GM18499 (cell line): ENCODE measurements around the gene ACER2.

Experiments
- ATAC-seq: cut with Tn5 transposase; IDR thresholded peaks from one replicate; pipeline ENCODE4 v1.9.1; 2021; ENCODE audit warnings: moderate number of reproducible peaks; ENCODE audit not compliant: insufficient read depth, unreplicated experiment

ACER2 gene

GRCh38 chr9:19445452-19445851, 36.6 kb downstream of the ACER2 start:
- ATAC-seq, result no peak

- no peak for ATAC-seq
Observed at GRCh38 chr9:19446361-19446861, 37.6 kb downstream of the ACER2 start.

DNA sequence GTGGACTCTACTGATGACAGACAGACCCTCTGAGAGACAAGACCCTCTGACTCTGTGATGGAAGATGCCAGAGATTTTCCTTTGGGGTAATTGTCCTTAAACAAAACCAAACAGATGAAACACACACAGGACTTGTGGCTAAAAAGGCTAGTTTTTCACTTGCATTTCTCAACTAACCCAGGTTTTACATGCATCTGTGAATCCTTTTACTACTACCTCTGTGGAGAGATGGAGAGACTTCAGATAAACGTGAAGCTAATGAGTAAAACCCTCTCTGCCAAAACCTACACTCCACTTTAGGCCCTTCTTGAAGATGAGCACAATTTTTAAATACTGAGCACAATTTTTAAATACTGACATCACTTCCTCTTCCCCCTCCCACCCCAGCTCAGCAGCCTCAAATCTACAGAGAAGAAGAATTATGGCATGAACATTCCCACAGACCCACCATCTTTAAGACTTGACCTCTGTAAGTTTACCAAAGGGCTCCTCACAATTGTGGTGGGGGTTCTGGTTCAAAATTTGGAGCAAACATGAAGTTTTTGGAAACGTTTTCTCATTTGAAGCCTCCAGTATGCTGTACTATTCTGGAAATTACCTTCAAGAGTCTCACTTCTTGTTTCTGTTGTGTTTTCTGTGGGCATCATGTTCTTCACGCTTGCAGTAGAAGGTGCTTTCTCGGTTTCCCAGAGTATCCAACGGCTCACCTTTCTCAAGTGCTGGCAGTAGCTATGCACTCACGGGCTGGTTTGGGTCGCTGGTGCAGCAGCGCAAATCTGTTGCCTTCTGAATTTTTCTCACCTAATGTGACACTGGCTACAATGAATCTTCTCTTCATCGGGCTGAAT, 42.7 kb downstream of the ACER2 start:
- ATAC-seq, result peak; percentile 90

DNA sequence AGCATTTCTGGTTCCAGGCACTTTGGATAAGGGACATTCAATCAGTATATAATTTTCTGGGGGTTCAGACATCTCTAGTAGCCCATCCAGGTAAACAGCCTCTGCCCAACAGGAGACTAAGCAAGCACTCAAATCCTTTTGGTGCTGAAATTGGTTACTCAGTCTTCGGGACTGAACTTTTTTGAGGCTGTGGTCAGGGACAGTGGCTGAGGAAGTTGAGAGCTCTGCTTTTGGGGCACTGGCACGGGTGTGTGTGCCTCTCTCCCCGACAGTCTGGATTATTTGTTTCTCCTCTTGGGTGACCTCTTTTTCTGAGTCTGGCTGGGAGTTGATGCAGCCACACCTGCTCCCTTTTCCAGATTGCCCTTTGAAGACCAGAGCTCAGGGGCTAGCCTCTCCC, 47.6 kb downstream of the ACER2 start:
- no peak for ATAC-seq

GRCh38 chr9:19456996-19457692, 48.3 kb downstream of the ACER2 start:
- ATAC-seq, result peak; percentile 81

DNA sequence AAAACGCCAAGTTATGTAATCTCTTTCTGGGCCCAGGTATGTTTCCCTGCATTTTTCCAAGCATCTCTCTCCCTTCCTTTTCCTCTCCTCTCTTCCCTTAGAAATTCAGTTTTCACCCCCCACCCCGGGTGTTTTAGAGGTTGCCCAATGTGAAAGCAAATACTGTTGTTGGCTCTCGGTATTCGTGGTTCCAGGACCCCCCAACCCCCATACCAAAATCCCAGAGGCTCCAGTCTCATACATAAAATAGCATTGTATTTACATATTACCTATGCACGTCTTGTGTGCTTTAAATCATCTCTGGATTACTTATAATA, 48.8 kb downstream of the ACER2 start:
- ATAC-seq, result peak; percentile 8

- ATAC-seq, result no peak
Observed at GRCh38 chr9:19460243-19460642, 51.4 kb downstream of the ACER2 start.

- no peak for ATAC-seq
Observed at GRCh38 chr9:19461135-19461534, 52.3 kb downstream of the ACER2 start.

- ATAC-seq, result no peak
Observed at GRCh38 chr9:19464061-19464763, 55.4 kb downstream of the ACER2 start.

DNA sequence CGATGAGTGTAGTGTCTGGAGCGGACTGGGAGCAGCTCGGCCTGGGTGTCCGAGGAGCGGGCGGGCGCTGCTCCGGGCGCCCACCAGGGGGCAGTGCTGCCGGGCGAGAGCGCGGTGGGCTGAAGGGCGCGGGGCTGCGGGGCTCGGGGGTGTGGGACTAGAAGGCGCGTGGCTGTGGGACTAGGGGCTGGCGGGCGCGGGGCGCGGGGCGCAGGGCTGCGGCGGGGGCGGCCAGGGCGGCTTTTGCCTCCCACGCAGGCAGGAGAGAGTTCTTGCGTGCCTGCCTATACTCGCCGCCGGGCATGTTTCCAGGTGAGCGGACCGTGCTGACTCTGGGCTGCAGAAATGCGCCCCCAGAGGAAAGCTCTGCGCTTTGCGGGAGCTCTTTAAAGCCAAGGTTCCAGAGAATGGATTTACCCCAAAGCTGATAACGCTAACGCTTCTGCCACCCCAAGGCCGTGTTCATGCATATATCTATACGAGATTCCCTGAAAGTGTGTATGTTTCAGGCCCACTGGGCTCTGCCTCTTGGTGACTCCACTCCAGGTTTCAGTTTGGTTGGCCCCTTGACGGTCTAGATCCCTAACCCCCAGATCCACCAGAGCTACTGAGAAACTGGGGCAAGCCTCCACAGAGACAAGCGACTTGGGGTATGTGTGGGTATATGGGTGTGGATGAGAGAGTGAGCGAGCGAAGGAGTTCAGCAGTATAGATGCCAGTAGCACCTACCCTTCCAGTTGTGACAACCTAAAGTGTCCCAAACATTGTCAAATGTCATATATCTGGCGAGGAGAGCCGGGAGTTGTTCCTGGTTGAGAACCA, 56.2 kb downstream of the ACER2 start:
- peak; percentile 84 for ATAC-seq

DNA sequence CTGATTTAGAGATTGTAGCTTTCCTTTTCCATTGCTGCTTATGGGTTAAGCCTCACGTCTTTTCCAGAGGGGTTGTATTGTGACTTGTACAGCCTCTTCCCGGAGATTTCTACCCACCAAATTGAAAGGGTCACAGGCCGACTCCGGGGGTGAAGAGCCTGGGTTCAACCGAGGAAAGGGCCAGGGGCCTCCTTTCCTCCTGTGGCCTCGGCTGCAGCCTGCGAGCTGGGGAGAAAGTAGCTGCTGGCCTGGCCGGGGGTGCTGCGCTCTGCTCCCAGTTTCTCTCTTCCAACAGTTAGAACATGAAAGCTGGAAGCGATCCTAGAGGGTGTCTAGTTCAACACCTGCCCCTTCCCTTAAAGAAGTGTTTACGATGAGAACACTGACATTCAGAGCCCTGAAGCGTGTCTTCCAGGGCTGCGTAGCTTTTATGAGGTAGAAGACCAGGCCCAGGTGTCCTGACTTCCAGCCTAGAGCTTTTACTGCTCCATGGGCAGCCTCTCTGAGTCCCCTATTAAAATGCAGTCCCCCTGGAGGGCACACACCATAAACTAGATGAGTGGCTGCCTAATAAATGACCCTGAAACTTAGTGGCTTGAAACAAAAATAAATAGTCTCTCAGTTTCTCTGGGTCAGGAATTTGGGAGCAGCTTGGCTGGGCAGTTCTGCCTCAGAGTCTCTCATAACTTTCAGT, 56.9 kb downstream of the ACER2 start:
- no peak for ATAC-seq

GRCh38 chr9:19466280-19466639, 57.5 kb downstream of the ACER2 start:
- ATAC-seq, result no peak

- no peak for ATAC-seq
Observed at GRCh38 chr9:19469271-19469670, 60.5 kb downstream of the ACER2 start.

- no peak for ATAC-seq
Observed at GRCh38 chr9:19470567-19470966, 61.8 kb downstream of the ACER2 start.

DNA sequence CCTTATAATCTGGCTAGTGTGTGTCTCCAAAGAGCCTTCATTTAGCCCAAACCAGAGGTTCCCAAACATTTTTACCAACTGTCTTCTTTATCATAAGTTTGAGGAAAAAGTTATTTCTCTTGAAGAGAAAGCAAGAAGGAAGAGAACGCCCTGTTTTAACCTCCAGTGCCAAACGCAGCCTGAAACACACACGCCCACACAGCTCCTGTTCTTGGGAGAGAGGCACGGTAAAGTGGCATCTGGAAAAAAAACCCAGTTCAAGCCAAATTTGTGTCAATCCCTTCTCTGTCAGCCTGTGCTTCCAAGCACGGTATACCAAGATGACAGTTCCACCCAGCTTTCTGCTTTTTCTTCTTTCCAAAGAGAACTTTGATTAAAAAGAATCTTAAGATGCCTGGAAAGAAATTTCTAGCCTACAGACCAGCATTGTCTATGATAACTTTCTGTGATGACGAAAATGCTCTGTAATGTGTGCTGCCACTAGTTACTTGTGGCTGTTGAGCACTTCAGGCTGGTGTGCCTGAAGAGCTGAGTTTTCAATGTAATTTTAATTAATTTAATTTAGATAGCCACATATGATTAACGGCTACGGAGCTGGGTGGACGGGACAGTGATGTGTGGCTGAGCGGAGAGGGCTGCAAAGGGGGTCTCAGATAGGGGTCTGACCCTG, 62.3 kb downstream of the ACER2 start:
- no peak for ATAC-seq

GRCh38 chr9:19471737-19472648, 63.2 kb downstream of the ACER2 start:
- ATAC-seq, result no peak

DNA sequence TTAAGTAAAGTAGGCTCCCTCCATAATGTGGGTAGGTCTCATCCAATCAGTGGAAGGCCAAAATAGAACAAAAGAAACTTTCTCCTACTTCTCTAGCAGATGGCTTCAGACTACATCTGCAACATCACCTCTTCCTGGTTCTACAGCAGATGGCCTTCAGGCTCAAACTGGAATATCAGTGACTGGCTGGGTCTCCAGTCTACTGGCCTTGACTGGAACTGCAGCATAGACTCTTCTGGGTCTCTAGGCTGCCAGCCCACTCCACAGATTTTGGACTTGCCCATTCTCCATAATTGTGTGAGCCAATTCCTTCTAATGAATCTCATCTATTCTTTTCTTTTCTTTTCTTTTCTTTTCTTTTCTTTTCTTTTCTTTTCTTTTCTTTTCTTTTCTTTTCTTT, 64.8 kb downstream of the ACER2 start:
- no peak for ATAC-seq

- ATAC-seq, result no peak
Observed at GRCh38 chr9:19479874-19480273, 71.1 kb downstream of the ACER2 start.
